ENCODE data around the gene HAGH. TPM values are rescaled to one million over a fixed set of nuclear protein-coding genes. Genes with fewer than 3 reads are reported as not detected.

Gene HAGH
- total RNA-seq, 1 donor from 2014 or later, result 63.9 TPM

- DNase-seq (ENCODE audit: low read depth), result no peak
Observed at GRCh38 chr16:1773703-1774447, 52.8 kb downstream of the HAGH start.

- peak; percentile 44 for DNase-seq (ENCODE audit: low read depth)
Observed at GRCh38 chr16:1772908-1773702, 53.5 kb downstream of the HAGH start, which contains the start of gene MRPS34. MRPS34 (minus strand) TSS chr16:1773134; CDS start chr16:1773119, 15 bp downstream.

GRCh38 chr16:1772362-1772907 lies 54.2 kb downstream of the HAGH start, which contains the start of gene EME2:
EME2 (plus strand) TSS chr16:1772810; CDS start chr16:1773228, 418 bp downstream.
- no peak for DNase-seq (ENCODE audit: low read depth)

GRCh38 chr16:1771864-1772361 lies 54.7 kb downstream of the HAGH start:
- DNase-seq (ENCODE audit: low read depth), result no peak

- DNase-seq (ENCODE audit: low read depth), result no peak
Observed at GRCh38 chr16:1771188-1771863, 55.3 kb downstream of the HAGH start, which contains the start of gene NME3. NME3 (minus strand) TSS chr16:1771543; CDS start chr16:1771534, 9 bp downstream.

- DNase-seq (ENCODE audit: low read depth), result peak; percentile 23
Observed at GRCh38 chr16:1770328-1771187, 56.1 kb downstream of the HAGH start.

- DNase-seq (ENCODE audit: low read depth), result no peak
Observed at GRCh38 chr16:1769402-1770300, 57.0 kb downstream of the HAGH start.

- no peak for DNase-seq (ENCODE audit: low read depth)
Observed at GRCh38 chr16:1768767-1769401, 57.7 kb downstream of the HAGH start.

- DNase-seq (ENCODE audit: low read depth), result no peak
Observed at GRCh38 chr16:1768061-1768766, 58.4 kb downstream of the HAGH start.

GRCh38 chr16:1767116-1767994 lies 59.3 kb downstream of the HAGH start:
- no peak for DNase-seq (ENCODE audit: low read depth)

GRCh38 chr16:1766701-1767100 lies 59.9 kb downstream of the HAGH start:
- DNase-seq (ENCODE audit: low read depth), result no peak

- DNase-seq (ENCODE audit: low read depth), result no peak
Observed at GRCh38 chr16:1766231-1766630, 60.4 kb downstream of the HAGH start.

- DNase-seq (ENCODE audit: low read depth), result no peak
Observed at GRCh38 chr16:1765826-1766225, 60.8 kb downstream of the HAGH start.

- no peak for DNase-seq (ENCODE audit: low read depth)
Observed at GRCh38 chr16:1764971-1765370, 61.7 kb downstream of the HAGH start.

GRCh38 chr16:1763521-1764511 lies 62.8 kb downstream of the HAGH start:
- no peak for DNase-seq (ENCODE audit: low read depth)

- no peak for DNase-seq (ENCODE audit: low read depth)
Observed at GRCh38 chr16:1762879-1763520, 63.6 kb downstream of the HAGH start.

Data from renal cortical epithelial cell (primary cell).